Astrocyte of the hippocampus (primary cell): ENCODE results near the gene CPSF4L.
A peak's percentile ranks its signal among the peaks of the same experiment; 100 is the strongest.

Experiments
- DNase-seq: peaks from one replicate; pipeline ENCODE4 v3.0.0; 2011; ENCODE audit warnings: low read depth, low spot score

The CPSF4L gene

DNA sequence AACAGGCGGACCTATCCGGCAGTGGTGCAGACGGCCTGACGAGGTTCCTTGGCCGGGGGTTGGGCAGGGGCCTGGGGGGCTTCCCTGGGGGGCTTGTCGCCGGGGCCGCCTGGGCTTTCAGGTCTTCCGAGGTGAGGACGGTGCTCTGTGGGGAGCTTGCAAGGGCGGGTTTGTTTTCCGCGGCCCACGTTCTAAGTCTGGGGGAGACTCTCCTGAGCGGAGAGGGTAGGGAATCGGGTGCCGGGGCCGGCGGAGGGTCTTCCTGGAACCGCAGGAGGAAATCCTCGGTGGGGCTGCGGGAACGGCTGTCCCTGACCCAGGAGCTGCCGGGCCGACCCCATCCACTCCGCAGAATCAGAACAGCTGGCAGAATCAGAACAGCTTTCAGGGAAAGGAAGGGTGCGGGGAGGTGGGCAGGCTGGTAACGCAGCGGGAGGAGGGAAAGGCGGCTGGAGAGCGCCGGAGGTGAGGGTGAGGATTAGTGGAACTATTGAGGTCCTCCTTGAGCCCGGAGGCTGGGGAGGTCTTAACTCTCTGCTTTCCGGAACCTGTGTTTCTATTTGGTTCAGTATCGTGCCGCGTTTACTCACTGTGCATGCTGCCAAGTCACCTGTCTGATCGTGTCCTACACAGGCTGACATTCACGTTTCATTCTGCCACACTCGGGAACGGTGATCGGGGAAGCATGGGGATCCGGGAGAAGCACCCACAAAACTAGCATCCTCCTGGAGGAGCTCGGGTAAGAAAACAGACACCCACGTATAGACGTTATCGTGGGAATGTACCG lies 28.9 kb downstream of the CPSF4L start:
- DNase-seq, result peak; percentile 68

DNA sequence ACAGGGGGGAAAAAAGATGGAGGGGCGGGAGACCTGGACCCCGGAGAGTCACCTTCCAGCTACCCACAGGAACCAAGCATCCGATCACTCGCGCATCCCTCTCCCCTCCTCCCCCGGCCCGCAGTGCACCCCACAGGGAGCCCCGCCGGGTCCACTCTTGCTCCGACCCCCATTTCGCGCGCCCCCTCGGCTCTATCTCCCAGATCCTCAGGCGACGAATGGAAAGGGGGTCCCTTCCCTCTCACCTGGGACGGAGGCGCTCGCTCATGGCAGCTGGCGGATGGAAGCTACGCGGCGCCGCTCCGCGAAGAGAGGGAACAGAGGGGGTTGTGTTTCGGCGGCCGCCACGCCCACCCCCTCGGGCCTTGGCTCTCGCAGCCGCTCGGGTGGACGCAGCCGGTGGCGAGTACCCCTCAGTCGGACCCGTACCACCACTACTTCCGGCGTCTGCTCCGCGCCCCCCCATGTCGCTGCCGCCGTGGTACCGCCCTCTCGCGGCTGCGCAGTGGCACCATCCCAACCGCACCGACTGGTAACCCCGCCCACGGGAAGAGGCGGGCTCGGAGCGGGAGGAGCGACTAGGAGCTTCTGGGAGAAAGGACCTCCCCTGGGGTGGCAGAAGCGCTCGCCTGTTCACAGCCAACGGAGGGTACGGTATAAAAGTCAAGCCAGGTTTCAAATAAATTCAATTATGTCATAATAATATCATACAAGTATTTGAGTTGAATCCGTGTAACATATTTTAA lies 29.7 kb downstream of the CPSF4L start:
- peak; percentile 98 for DNase-seq

DNA sequence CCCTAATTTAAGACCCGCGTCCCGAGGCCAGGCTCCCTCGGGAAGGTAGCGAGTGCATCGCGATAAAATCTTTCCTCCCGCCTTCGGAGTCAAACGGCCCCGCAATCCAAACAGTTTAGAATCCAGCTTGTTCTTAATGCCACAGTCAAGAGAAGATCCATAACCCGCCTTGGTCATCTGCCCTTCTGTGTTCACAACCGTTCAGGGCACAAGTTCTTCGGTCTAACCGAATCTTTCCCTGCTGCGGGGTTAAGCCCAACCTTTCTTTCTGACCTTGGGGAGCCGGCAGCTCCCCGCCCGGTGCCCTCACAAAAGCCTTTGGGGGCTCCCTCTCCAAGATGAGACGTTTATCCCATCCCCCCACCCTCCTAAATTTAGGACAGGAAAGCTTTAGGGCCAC lies 30.3 kb downstream of the CPSF4L start:
- DNase-seq, result peak; percentile 41

DNA sequence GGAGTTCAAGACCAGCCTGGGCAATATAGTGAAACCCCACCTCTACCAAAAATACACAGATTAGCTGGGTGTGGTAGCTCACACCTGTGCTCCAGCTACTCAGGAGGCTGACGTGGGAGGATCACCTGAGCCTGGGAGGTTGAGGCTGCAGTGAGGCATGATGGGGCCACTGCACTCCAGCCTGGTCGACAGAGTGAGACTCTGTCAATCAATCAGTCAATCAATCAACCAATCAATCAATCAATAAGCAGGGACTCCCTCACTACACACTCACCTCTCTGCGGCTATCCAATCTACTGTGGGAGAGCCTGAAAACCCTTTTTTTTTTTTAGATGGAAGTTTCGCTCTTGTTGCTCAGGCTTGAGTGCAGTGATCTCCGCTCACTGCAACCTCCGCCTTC lies 31.6 kb downstream of the CPSF4L start:
- DNase-seq, result no peak

DNA sequence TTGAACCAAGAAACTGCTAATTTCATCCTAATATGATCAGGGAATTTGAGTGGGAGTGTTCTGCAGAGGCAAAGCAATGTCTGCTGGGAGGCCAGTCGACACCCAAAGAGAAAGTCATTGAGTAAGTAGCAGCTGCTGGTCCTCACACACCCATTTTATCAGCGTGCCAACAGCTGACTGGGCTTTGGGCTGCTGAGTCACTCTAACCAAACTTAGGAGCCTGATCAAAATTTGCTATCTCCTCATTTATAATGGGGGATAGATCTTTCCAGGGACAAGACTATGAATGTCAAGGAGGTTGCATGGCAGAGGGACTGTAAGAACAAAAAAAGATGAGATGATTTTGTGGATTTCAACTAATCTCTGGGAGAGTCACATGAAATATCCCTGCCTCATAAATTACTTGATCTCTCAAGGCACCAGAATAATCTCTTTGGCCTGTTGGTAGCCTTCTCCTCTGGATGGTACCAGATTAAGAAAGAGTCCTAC lies 32.9 kb downstream of the CPSF4L start:
- DNase-seq, result peak; percentile 79

DNA sequence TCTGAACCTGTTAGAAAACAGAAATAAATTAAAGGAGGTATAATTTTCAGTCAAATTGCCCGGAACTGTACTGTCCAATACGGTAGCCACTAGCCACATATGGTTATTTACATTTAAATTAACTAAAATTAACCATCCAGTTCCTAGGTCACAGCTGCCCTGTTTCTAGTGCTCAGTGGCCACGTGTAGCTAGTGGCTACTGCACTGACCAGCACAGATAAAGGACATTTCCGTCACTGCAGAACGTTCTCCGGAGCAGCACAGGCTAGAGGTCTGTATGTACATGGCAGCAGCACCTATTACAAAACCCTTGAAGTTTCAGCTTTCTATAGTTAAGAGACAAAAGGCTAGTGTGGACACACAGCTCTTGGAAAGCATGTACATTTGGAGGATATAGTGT lies 33.7 kb downstream of the CPSF4L start:
- DNase-seq, result no peak

DNA sequence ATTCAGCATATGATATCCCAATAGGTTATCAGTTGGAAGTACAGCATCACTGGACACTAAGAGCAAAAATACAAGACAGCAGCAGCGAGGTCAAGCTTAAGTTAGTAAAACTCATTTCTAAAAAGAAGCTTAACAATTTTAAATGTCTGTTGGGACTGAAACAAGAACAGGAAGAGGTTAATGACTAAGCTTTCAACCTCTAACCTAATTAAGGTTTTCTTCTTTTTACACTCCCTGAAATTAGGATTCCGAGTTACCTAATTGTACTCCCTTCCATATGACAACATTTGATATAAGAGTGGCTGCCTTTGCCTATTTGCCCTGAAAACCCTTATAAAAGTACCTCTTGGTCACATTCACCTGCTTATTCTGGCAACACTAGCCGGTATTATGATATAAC lies 34.3 kb downstream of the CPSF4L start:
- no peak for DNase-seq

DNA sequence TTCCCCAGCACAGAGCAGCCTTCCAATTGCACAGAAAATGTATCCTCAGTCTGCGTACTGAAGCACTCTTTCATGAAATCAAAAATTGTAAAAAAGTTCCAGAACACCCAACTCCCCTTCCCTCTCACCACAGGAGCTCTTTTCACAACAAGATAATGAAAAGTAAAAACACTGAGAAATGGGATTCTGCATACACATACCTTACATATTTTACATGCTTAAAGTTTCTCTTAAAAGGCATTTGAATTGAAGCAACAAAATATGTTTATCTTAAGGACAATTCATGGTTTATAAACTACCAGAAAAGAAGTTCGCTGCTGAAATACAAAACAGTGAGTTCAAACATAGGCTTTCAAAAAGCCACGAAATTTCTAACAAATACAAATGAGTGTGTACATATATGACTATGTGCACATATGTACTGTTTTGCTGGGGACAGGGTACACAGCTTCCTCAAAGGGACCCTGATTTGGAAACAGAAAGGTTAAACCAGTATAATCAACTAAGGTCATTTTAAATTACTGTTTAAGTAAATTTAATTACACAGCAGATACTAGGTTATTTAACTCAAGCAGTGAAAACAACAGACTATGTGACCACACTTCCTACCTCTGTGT lies 35.0 kb downstream of the CPSF4L start:
- peak; percentile 36 for DNase-seq

DNA sequence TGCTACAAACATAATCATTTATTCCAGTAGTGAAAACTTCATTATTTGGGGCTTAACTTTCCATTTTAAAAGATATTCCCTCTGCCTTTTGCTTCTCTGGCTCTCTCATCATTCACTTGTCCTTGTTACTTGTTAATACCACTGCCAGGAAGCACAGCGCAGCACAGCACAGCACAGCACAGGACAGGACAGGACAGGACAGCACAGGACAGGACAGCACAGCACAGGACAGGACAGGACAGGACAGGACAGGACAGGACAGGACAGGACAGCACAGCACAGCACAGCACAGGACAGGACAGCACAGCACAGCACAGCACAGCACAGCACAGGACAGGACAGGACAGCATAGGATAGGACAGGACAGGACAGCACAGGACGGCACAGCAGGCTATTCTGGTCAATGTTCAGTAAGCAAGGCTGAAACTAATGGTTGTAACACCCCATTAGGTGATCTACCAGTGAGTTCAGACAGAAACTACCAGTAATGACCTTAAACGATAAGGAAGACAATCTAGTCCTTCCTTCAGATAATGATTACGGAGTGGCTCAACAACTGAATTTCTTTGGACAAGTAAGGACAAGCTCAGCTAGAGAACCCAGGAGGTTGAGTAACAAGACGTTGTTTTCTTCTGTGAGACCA lies 36.9 kb downstream of the CPSF4L start:
- no peak for DNase-seq

DNA sequence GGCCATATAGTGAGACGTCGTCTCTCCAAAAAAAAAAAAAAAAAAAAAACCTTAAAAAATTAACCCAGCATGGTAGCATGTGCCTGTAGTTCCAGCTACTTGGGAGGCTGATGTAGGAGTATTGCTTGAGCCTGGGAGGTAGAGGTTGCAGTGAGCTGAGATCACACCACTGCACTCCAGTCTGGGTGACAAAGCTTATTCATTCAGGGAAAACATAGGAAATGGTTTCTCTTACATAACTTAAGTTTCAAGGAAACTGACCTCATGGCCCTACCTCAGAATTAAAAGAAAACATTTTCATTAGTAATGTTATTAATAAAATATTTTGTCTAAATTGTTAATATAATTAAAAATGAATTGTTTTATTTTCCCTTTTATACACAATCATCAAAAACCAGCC lies 37.4 kb downstream of the CPSF4L start:
- no peak for DNase-seq

DNA sequence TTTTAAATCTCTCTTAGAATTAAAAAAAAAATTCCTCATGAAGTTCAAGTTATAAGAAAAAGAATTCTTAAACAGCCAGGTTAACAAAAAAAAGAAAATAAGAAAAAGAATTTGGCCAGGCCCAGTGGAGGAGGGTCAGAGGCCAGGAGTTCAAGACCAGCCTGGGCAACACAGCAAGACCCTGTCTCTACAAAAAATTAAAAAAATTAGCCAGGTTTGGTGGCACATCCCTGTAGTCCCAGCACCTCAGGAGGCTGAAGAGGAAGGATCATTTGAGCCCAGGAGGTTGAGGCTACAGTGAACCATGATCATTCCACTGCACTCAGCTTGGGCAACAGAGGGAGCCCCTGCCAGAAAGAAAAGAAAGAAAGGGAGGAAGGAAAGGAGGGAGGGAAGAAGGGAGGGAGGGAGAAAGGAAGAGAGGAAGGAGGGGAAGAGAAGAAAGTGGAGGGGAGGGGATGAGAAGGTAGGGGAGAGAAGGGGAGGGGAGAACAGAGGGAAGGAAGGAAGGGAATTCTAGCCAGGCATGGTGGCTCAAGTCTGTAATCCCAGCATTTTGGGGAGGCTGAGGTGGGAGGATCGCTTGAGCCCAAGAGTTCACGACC lies 38.0 kb downstream of the CPSF4L start:
- no peak for DNase-seq

DNA sequence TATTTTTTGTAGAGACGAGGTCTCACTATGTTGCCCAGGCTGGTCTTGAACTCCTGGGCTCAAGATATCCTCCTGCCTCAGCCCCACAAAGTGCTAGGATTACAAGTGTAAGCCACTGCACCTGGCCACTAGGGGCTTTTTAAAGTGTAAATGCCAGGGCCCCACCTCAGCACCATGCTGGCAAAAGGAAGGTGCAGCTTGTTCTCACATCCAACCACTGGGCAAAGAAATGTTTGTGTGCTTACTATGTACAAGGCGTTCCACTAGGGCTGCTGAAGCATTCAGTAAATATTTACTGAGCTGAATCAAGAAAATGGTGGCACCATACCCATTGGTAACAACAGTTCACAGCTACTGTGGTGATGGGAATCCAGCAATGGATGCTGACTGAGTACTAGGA lies 46.2 kb downstream of the CPSF4L start:
- no peak for DNase-seq

DNA sequence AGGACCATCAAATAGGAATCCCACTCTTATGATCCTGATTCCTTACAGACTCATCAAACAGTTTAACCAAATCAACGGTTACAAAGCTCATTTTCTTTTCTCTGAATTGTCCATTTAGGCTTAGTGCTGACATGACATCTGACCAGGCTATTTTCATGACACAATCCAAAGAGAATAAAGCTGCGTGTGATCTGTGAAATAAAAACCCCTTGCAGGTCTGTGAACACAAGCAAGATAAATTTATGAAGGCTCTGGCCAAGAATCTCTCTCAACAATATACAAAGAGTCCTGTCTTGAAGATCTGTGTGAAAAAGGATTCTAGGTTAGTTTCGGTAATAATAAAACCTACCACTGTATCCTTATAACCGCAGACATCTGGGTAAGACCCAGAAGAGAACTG lies 46.8 kb downstream of the CPSF4L start:
- no peak for DNase-seq

DNA sequence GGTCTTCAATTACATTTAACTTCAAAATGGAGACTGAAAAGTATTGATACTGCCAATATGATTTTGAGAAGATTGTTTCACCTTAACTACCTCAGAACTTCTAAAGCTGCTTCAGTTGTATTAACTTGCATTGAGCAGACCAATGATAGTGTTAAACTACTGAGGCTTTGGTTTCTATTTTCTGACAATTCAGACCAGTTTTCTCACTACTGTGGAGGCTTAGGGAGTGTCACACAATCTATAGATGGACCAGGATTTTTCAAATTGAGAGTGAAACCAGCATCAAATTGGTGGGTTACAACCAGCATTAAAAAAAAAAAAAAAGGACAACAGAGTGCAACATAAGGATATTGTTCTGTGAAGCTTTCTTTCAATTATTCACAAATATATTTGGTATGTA lies 47.7 kb downstream of the CPSF4L start:
- DNase-seq, result no peak

DNA sequence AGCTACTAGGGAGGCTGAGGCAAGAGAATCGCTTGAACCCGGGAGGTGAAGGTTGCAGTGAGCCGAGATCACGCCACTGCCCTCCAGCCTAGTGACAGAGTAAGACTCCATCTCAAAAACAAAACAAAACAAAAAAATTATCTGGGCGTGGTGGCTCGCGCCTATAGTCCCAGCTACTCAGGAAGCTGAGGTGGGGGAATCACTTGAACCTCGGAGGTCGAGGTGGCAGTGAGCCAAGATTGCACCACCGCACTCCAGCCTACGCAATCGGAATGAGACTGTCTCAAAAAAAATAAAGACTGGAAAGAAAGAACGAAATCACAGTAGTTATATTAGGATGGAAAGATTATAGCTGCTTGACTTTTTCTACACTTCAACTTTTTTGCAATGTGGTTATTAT lies 49.9 kb downstream of the CPSF4L start:
- no peak for DNase-seq

DNA sequence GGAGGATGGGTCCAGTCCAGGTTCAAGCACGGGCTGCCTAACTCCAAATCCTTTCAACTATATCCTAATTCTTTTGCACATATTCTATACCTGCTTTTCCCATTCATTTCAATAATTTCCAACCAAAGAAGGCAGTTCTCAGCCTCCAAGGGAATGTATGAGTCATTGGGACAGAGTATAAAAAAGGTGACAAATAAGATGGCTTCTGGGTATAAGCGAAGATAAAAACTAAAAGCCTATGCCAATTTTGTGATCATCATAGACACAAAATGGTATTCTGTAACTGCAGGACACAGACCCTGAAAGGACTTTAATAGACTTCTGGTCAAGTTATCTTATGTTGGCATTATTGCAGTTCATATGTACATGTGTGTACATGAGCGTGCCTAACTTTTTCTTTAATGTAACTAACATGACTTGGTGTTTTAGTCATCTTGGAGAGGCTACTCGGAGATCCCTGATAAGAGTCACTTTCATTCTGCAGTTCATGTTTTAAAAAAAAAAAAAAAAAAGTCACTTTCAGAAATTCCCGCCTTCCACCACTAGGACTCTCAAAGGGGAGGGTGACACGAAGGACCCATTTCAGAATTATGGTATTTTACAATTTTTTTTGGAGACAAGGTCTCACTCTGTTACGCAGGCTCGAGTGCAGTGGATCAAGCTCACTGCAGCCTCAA lies 51.5 kb downstream of the CPSF4L start:
- DNase-seq, result no peak

DNA sequence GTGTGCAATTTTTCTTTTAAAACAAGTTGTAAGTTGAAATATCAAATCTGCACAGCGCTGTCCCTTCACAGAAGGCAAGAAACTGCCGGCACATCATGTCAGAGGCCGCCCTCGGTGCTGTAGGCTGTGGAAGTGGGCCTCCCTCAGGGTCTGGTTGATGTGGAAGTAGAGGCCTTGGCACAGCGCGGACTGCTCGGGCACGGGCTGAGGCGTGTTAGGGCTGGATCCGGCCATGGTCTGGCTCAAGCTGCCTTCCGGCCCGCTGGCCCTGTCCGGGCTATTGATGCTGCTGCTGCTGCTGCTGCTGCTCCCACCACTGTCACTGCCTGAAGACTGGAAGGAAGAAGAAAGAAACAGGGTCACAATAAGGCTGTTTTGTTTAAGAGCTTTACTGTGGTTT lies 52.2 kb downstream of the CPSF4L start:
- no peak for DNase-seq

DNA sequence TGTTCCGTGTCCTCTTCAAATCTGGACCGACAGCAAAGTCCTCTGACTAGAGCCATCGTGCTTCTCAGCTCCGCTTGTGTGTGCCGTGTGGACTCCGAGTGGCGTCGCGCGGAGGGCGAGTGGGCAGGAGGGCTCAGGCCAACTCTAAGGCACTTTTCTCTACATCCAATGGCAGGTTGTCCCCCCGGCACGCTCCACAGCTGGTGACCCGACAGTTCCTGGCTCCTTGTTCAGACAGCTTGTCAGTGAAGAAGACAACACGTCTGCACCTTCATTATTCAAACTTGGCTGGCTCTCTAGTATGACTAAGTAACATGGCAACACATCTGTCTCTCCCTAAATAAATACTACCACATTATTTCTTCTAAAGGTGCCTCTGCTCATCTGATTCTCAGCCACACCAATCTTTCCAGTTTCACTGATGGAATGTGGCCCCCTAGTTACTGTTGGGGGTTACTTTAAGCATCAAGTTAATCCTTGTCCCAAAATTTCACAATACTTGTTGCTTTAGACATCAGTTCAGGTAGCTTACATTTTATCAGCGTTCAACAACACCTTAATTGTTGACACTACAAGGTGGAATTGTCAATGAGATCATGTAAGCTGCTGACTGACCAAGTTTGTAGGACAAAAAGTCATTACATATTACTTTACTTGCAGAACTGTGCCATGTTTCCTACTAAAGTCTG lies 53.4 kb downstream of the CPSF4L start:
- no peak for DNase-seq

DNA sequence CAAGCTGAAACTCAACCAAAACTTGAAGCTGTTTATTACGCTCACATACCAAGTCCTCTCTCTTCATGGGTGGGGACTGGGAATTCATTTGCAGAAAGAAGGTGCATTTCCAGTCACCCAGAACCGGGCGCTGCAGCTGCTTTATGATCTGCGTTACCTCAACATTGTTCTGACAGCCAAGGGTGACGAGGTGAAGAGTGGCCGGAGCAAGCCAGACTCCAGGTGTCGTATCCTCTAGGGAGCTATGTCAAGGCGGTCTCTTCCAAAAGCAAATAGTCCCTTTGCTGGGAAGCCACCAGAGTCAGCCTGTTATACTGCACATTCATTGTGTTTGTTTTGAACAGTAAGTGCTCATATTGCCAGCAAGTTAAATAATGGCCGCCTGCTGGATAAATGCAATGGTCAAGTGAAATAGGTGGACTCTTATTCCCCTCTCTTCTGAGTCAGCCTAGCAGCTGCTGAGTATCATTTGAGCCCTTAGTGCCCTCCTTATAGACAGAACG lies 56.2 kb downstream of the CPSF4L start:
- DNase-seq, result no peak

DNA sequence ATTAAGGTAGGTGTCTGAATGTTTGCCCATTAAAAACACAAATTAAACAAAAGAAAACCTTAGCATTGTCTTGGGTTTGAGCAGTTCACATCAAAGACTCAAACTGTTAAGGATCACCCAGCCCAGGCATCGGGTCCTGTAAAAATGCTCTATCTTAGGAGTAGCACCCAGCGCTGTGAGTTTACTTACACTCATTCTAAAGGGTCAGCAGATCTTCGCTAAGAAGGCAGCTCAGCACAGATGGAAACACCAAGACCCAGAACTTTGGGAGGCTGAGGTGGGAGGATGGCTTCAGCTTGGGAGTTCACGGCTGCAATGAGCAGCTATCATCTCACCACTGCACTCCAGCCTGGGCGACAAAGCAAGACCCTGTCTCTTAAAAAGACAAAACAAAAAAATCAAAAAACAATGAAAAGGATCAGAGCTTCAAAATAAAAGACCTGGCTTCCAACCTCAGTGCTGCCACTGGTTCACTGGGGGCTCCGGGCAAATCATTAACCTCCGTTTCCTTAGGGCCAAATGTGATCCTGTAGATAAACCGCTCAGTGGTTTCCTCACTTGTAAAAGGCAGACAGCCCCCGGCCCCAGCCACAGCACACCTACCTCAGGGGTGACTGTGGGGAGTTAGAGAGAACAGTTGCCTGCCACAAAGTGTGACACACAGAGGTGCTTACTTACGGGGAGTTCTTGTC lies 57.7 kb downstream of the CPSF4L start:
- no peak for DNase-seq
